ENCODE measurements around the gene MSMP. TPM values are rescaled to one million over a fixed set of nuclear protein-coding genes. Genes with fewer than 3 reads are reported as not detected.
A peak's percentile ranks its signal among the peaks of the same experiment; 100 is the strongest.

MSMP gene
- total RNA-seq, 1 donor from 2014 or later = not detected

DNA sequence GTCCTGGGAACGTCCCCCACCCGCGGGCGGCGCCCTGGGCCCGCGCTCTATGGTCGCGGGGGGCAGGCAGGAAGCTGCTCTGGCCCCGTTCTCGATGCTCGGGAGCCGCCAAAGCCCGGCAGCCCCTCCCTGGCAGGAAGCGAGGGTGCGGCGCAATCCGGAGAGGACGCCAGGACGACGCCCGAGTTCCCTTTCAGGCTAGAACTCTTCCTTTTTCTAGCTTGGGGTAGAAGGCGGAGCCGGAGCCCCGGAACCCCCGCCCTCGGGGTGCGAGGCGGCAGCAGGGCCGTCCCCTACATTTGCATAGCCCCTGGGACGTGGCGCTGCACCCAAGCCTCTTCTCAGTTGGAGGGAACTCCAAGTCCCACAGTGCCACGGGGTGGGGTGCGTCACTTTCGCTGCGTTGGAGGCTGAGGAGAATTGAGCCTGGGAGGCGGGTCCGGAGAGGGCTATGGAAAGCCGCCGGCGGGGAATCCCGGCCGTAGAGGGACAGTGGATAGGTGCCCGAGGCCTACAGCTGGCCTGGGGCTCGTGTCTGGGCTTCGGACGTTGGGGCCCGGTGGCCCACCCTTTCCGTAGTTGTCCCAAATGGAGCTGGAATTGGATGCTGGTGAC, 21.8 kb downstream of the MSMP start, which contains the start of the genes CREB3 and TLN1:
Gene CREB3 (plus strand): TSS at position 482 of the 615 bp plus-strand sequence. CDS start 107 bp downstream, at position 589.
Gene TLN1 (minus strand): TSS at position 11 of the 615 bp plus-strand sequence. CDS start 6,501 bp downstream, outside the sequence.
- H3K9me3 Mint-ChIP-seq = no peaks in the 10 kb centered on the region

DNA sequence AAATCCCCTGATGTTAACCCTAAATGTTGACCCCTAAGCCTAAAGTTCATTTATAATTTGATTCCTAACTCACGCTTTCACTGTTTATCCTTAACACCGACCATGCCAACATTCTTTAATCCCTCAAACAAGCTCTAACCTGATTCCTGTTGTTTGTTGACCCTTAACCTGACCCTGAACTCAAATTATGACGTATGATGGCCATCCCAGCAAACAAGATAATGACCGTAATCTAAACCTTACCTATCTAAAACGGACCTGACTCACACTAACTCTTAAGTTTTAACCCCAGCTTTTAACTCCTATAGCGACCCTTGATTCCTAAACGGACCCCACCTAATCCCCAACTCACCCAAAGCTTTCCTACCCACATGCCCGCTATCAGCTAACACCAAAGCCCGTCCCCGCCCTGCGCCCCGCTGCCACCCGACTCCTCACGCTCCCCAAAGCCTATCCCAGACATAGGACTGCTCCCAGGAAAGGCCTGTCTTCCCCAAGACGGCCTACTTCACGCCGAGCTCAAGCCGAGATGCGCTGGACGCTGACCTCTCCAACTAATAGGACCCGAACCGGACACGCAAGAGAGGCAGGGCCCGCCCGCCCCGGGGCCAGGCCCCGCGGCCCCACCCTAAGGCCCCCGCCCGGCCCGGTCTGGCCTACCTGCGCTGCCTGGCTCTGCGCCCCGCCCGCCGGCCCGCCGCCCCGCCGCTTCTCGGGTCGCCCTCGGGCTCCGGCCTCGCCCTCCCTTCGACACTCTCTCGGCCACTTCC, 22.5 kb downstream of the MSMP start:
- Mint-ChIP-seq H3K9me3 (no peaks in the 10 kb centered on the region), H3K27ac (peak overlapping the region; percentile 92), H3K4me3 (no peak overlapping the region), H3K4me1 (ENCODE audit: low read depth) (peaks cover 22% of the 10 kb centered on the region), H3K36me3 (ENCODE audit: low read depth) (peaks cover 28% of the 10 kb centered on the region), H3K27me3 (ENCODE audit: insufficient read depth) (no peaks in the 10 kb centered on the region)
- DNase-seq (ENCODE audit: low spot score) = no peak
- intact Hi-C loops (cut with micrococcal nuclease) = loop anchor here (1.0 kb wide), 12 partner anchors 18 to 659 kb away; partner anchors contain the start of genes ATOSB, CLTA, GBA2 and GNE

More for the DNA sequence above, 21.8 kb downstream of the MSMP start, which contains the start of the genes CREB3 and TLN1:
- H3K27me3 Mint-ChIP-seq (ENCODE audit: insufficient read depth) = no peaks in the 10 kb centered on the region
- peaks cover 22% of the 10 kb centered on the region for H3K4me1 Mint-ChIP-seq (ENCODE audit: low read depth)
- intact Hi-C loops (cut with micrococcal nuclease) = loop anchor here (1.0 kb wide), 12 partner anchors 17 to 660 kb away; partner anchors contain the start of genes ATOSB, CLTA, GBA2 and GNE
- peak; percentile 98 for DNase-seq (ENCODE audit: low spot score)
- H3K27ac Mint-ChIP-seq = peak within 1 kb of the TSS; percentile 92
- peaks cover 26% of the 10 kb centered on the region for H3K36me3 Mint-ChIP-seq (ENCODE audit: low read depth)
- H3K4me3 Mint-ChIP-seq = no peak within 1 kb of the TSS

DNA sequence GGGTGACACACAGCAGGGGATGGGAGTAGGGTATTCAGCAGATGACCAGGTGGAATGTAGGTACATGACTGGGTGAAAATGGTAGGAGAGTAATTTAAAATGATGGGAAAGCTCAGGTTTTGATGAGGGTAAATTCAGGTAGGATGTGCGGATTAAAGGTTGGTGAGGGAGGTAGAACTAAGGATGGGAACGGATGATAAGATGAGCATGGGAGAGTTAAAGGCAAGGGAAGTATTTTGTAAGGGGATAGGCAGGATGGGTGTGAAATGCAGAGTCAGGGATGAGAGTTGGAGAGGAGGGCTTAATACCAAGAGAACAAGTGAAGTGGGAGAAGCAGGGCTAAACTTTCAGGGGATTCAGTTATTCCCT, 23.6 kb downstream of the MSMP start:
- H3K9me3 Mint-ChIP-seq = no peaks in the 10 kb centered on the region
- H3K27ac Mint-ChIP-seq = no peak overlapping the region
- no peaks in the 10 kb centered on the region for H3K27me3 Mint-ChIP-seq (ENCODE audit: insufficient read depth)
- no peak for DNase-seq (ENCODE audit: low spot score)
- H3K36me3 Mint-ChIP-seq (ENCODE audit: low read depth) = peaks cover 26% of the 10 kb centered on the region
- intact Hi-C loops (cut with micrococcal nuclease) = no loop called here
- H3K4me1 Mint-ChIP-seq (ENCODE audit: low read depth) = peaks cover 16% of the 10 kb centered on the region
- H3K4me3 Mint-ChIP-seq = no peak overlapping the region

DNA sequence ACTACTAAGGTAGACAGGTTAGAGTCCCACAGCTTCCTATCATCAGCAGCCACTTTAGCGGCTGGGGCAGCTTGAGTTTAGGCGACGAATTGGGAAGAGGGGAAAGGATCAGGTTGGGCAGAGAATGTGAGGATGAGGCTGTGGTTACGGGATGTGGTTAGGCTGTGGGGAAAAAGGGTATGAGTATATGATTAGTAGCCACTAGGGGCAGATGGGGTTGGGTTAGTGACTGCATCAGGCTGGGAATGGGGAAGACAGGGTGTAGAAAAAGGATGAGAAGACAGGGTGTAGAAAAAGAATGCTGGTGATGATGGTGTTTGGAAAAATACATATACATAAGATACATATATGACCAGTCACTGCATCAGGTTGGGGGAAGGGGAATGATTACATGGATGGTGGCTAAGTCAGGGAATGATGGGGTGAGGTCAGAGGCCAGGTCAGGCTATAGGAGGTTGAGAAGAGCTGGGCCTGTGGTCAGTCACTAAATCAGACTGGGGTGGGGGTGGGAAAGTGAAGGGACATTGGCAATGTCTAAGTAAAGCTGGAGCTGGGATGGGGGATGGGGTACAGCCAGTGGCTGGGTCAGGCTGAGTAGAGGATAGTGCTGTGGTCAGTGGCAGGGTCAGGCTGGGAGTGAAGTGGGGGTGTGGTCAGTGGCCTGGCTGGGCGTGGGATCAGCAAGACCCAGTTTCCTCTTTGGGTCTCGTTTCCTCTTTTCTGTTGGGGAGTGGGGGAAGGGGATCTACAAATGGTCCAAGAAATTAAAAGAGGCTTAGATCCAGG, 24.2 kb downstream of the MSMP start:
- H3K36me3 Mint-ChIP-seq (ENCODE audit: low read depth) = peaks cover 25% of the 10 kb centered on the region
- DNase-seq (ENCODE audit: low spot score) = peak; percentile 20

DNA sequence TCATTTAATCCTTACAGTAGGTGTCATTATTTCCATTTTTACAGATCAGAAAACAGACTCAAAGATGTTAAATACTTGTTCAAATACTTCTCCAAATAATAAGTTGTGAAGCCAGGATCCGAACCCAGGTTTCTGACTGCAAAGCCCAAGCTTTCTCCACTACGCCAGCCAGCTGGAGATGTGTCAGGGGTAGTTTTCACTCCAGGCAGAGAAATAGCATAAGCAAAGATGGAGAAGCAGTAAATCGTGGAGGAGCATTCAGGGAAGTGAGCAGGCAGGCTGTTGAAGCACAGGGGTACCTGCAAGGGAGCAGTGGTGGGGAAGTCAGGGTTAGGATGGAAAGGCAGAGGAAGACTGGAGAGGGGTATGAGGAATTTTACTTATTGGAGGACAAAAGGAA, 25.0 kb downstream of the MSMP start:
- Mint-ChIP-seq H3K36me3 (ENCODE audit: low read depth) (peaks cover 29% of the 10 kb centered on the region), H3K27ac (no peak overlapping the region), H3K9me3 (no peaks in the 10 kb centered on the region), H3K4me1 (ENCODE audit: low read depth) (peaks cover 11% of the 10 kb centered on the region), H3K4me3 (no peak overlapping the region), H3K27me3 (ENCODE audit: insufficient read depth) (no peaks in the 10 kb centered on the region)
- DNase-seq (ENCODE audit: low spot score) = no peak
- intact Hi-C loops (cut with micrococcal nuclease) = loop anchor here (2.0 kb wide), 3 partner anchors 32 to 110 kb away; partner anchors contain the start of genes CD72 and TPM2

More for the DNA sequence above, 24.2 kb downstream of the MSMP start:
- Mint-ChIP-seq H3K27me3 (ENCODE audit: insufficient read depth) (no peaks in the 10 kb centered on the region), H3K4me3 (no peak overlapping the region), H3K27ac (no peak overlapping the region), H3K9me3 (no peaks in the 10 kb centered on the region), H3K4me1 (ENCODE audit: low read depth) (peaks cover 14% of the 10 kb centered on the region)
- intact Hi-C loops (cut with micrococcal nuclease) = loop anchor here (2.0 kb wide), 3 partner anchors 33 to 111 kb away; partner anchors contain the start of genes CD72 and TPM2

DNA sequence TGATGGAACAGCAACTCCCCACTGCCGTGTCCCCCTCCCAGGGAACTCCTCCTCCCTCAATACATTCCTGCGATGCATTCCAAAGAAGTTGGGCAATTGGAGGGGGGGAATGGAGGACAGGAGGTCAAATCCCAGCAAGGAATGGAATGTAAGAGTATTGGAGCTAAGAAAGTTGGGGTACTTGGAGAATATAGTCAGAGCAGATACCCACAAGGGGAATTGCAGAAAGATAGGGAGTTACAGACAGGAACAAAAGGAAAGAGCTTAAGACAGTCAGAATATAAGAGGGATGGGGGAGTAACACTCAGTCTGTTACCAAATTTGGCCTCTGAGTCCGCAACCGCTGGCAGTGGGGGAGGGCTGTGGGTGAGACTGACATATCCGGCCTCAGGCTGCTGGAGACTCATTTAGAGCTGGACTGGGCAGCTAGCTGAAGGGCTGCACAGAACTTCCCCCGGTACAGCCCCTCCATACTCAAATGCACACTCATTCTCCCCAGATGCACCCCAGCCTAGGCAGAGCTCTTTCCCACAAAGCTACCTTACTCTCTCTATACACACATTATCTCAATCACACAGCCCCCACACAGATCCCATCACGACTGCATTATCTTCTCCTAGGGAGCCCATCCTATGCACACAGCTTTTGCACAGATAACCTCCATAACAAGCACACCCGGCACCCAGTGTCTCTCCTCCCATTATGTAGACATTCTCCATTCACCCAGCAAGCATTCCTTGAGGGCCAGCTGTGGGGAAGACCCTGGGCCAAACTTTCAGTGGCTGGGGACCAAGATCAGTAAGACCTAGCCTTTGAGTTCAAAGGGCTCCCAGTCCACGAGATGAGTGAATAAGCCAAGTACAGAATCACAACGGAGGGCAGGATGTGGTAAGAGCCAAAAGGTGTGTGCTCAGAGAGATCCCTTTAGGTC, 25.8 kb downstream of the MSMP start:
- no peak overlapping the region for H3K4me3 Mint-ChIP-seq
- intact Hi-C loops (cut with micrococcal nuclease) = loop anchor here (2.0 kb wide), 3 partner anchors 32 to 110 kb away; partner anchors contain the start of genes CD72 and TPM2
- peak; percentile 42 for DNase-seq (ENCODE audit: low spot score)
- peaks cover 7% of the 10 kb centered on the region for H3K4me1 Mint-ChIP-seq (ENCODE audit: low read depth)
- no peaks in the 10 kb centered on the region for H3K27me3 Mint-ChIP-seq (ENCODE audit: insufficient read depth)
- H3K36me3 Mint-ChIP-seq (ENCODE audit: low read depth) = peaks cover 30% of the 10 kb centered on the region
- no peaks in the 10 kb centered on the region for H3K9me3 Mint-ChIP-seq
- H3K27ac Mint-ChIP-seq = no peak overlapping the region

DNA sequence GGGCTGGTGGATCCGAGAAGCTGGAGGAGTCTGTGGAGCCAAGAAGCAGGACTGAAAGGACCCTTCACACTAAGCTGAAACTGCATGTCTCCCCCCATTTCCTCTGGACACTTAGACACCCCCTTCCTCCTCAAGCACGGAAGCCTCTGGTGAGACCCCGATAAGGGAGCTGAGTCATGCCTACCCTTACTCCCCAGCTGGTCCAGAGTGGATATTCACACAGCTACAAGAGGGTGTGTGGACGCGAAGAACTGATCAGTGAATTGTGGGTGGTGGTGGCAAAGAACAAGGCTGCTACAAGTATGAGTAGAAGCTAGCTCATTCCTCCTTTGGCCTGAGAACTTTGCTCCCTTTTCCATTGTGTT, 26.4 kb downstream of the MSMP start:
- H3K9me3 Mint-ChIP-seq = no peaks in the 10 kb centered on the region
- H3K4me1 Mint-ChIP-seq (ENCODE audit: low read depth) = peaks cover under 1% of the 10 kb centered on the region
- intact Hi-C loops (cut with micrococcal nuclease) = loop anchor here (2.0 kb wide), 3 partner anchors 31 to 109 kb away; partner anchors contain the start of genes CD72 and TPM2
- H3K27me3 Mint-ChIP-seq (ENCODE audit: insufficient read depth) = no peaks in the 10 kb centered on the region
- peaks cover 32% of the 10 kb centered on the region for H3K36me3 Mint-ChIP-seq (ENCODE audit: low read depth)
- H3K4me3 Mint-ChIP-seq = no peak overlapping the region
- DNase-seq (ENCODE audit: low spot score) = no peak
- no peak overlapping the region for H3K27ac Mint-ChIP-seq

DNA sequence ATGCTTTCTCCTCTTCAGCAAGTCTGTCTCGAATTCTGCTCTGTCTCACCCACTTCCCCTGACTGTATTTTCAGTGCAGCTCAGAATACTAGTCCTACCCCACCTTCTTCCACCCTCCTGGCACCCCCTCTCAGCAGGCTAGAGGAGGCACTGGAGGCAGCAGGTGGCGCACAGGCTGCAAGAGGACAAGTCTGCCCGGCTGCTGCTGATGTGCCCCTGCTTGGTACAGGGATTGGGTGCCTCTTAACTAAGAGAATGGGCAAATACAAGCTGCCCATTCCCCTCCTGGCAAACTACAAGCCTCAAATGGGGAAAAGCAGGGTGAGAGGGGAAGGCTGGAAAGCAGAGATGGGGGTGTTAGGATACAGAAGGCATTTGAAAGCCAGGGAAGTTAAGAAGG, 27.1 kb downstream of the MSMP start:
- Mint-ChIP-seq H3K36me3 (ENCODE audit: low read depth) (peaks cover 38% of the 10 kb centered on the region), H3K4me1 (ENCODE audit: low read depth) (no peaks in the 10 kb centered on the region), H3K27ac (no peak overlapping the region), H3K4me3 (peak overlapping the region; percentile 77), H3K27me3 (ENCODE audit: insufficient read depth) (no peaks in the 10 kb centered on the region), H3K9me3 (no peaks in the 10 kb centered on the region)
- intact Hi-C loops (cut with micrococcal nuclease) = no loop called here
- DNase-seq (ENCODE audit: low spot score) = no peak

DNA sequence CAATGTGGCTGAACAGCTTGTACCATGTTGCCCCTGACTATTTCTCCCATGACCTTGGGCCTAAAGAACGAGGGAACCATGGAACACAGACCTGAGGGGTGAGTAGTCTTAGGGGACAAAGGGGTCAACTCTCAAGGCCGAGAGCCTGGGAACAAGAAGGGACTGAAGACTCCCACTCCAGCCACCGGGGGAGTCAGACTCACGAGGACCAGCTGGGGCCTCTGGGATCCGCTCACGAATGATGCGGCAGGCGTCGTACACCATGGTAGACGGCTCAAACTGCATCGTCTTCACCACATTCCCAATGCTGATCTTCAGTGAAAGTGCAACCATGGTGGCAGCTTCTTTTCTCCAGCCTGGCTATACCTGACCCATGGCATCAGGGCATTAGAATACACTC, 28.7 kb downstream of the MSMP start:
- no peaks in the 10 kb centered on the region for H3K27me3 Mint-ChIP-seq (ENCODE audit: insufficient read depth)
- no peak overlapping the region for H3K27ac Mint-ChIP-seq
- no peaks in the 10 kb centered on the region for H3K9me3 Mint-ChIP-seq
- no peak overlapping the region for H3K4me3 Mint-ChIP-seq
- no peak for DNase-seq (ENCODE audit: low spot score)
- intact Hi-C loops (cut with micrococcal nuclease) = no loop called here
- no peaks in the 10 kb centered on the region for H3K4me1 Mint-ChIP-seq (ENCODE audit: low read depth)
- peaks cover 45% of the 10 kb centered on the region for H3K36me3 Mint-ChIP-seq (ENCODE audit: low read depth)

DNA sequence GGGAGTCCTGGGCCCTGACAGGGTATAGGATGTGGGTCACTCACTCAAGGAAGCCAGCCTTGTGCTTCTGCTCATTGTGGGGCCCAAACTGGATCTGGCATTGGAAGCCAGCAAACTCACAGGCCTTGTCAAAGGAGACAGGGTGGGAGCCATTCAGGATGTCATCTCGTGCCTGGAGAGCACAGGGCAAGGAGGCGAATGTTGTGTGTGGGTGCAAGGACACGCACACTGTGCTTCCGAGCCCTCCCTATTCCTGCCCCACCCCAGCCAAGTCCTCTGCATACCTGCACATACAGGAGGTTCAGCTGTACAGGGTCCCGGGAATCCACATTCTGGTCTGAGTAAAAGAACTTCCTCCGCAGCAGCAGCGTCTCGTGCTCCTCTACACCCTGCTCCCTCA, 30.2 kb downstream of the MSMP start:
- no peaks in the 10 kb centered on the region for H3K27me3 Mint-ChIP-seq (ENCODE audit: insufficient read depth)
- intact Hi-C loops (cut with micrococcal nuclease) = no loop called here
- H3K4me3 Mint-ChIP-seq = no peak overlapping the region
- no peaks in the 10 kb centered on the region for H3K4me1 Mint-ChIP-seq (ENCODE audit: low read depth)
- no peak for DNase-seq (ENCODE audit: low spot score)
- H3K36me3 Mint-ChIP-seq (ENCODE audit: low read depth) = peaks cover 50% of the 10 kb centered on the region
- no peak overlapping the region for H3K27ac Mint-ChIP-seq
- H3K9me3 Mint-ChIP-seq = no peaks in the 10 kb centered on the region

DNA sequence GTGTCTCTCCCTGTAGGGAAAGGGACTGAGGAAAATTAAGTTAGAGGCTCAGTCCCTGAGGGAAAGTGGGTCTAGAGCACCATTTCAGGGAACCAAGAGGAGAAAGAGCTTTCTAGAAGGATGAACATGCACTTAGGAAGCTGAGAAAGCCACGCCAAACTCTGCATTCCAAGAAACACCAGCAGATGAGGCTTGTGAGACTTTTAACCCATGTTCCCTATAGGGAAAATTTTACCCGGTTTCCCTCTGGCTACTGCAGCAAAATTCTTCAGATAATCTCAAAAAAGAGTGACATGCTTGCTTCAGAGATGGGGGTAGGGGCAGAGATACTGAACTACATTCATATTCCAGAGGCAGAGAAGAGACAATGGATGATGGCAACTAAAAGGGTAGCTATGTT, 30.6 kb downstream of the MSMP start:
- no peaks in the 10 kb centered on the region for H3K9me3 Mint-ChIP-seq
- H3K4me1 Mint-ChIP-seq (ENCODE audit: low read depth) = no peaks in the 10 kb centered on the region
- no peak overlapping the region for H3K4me3 Mint-ChIP-seq
- H3K27me3 Mint-ChIP-seq (ENCODE audit: insufficient read depth) = no peaks in the 10 kb centered on the region
- intact Hi-C loops (cut with micrococcal nuclease) = no loop called here
- H3K36me3 Mint-ChIP-seq (ENCODE audit: low read depth) = peaks cover 51% of the 10 kb centered on the region
- H3K27ac Mint-ChIP-seq = no peak overlapping the region
- DNase-seq (ENCODE audit: low spot score) = no peak

DNA sequence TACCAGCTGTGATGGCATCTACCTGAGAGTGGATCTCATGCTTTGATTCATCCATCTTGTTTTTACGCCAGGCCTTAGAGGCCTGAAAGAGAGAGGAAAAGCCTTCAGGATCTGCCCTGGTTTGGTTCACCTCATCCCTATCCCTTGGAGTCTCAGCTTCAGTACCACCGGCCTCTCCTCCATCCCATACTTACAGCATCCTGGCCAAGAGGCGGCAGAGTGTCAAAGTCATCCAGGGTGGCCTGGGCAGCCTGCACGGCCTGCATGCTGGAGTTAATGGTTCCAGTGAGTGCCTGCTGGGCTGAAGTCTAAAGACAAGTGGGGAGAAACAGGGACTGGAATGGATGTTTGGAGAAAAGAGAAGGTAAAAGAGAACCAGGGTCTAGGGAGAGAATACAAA, 34.5 kb downstream of the MSMP start:
- Mint-ChIP-seq H3K36me3 (ENCODE audit: low read depth) (peaks cover 66% of the 10 kb centered on the region), H3K9me3 (no peaks in the 10 kb centered on the region), H3K27ac (no peak overlapping the region), H3K4me1 (ENCODE audit: low read depth) (no peaks in the 10 kb centered on the region), H3K4me3 (no peak overlapping the region), H3K27me3 (ENCODE audit: insufficient read depth) (no peaks in the 10 kb centered on the region)
- intact Hi-C loops (cut with micrococcal nuclease) = no loop called here
- no peak for DNase-seq (ENCODE audit: low spot score)
